NCI-H1417 (cell line): ENCODE measurements around the gene CAPN15.

Experiments
- DNase-seq, 3 experiments: peaks; one replicate each; lab custom pipeline; 2025; lab: John Stamatoyannopoulos, UW

CAPN15 gene

GRCh38 chr16:561413-561794 lies 33.9 kb downstream of the CAPN15 start:
- DNase-seq: no peak

- DNase-seq: peak in 2 of 3 experiments; percentile 28 to 38
Observed at GRCh38 chr16:561957-562938, 34.7 kb downstream of the CAPN15 start.

GRCh38 chr16:563072-563644 lies 35.6 kb downstream of the CAPN15 start:
- no peak for DNase-seq

GRCh38 chr16:564690-565418 lies 37.3 kb downstream of the CAPN15 start:
- DNase-seq: no peak

GRCh38 chr16:565419-566330 lies 38.2 kb downstream of the CAPN15 start:
- no peak for DNase-seq

GRCh38 chr16:566475-567372 lies 39.2 kb downstream of the CAPN15 start, which contains the start of gene NHLRC4:
Gene NHLRC4 (plus strand): TSS chr16:567005. CDS start chr16:568048, 1,043 bp downstream.
- DNase-seq: peak in 1 of 3 experiments; percentile 23

- no peak for DNase-seq
Observed at GRCh38 chr16:567373-568256, 40.1 kb downstream of the CAPN15 start.

GRCh38 chr16:568401-569258 lies 41.1 kb downstream of the CAPN15 start:
- DNase-seq: no peak

- peak; percentile 68 to 78 (median 68) for DNase-seq
Observed at GRCh38 chr16:569445-570254, 42.1 kb downstream of the CAPN15 start, which contains the start of gene PIGQ. Gene PIGQ (plus strand): TSS chr16:569968. CDS start chr16:574075, 4,107 bp downstream.

GRCh38 chr16:572865-573650 lies 45.5 kb downstream of the CAPN15 start:
- DNase-seq: no peak

- no peak for DNase-seq
Observed at GRCh38 chr16:574021-574760, 46.7 kb downstream of the CAPN15 start.

GRCh38 chr16:575354-576196 lies 48.1 kb downstream of the CAPN15 start:
- no peak for DNase-seq

GRCh38 chr16:576197-576822 lies 48.8 kb downstream of the CAPN15 start:
- no peak for DNase-seq

- no peak for DNase-seq
Observed at GRCh38 chr16:576823-577201, 49.3 kb downstream of the CAPN15 start.
